ENCODE data around the gene KIAA1217. TPM values are rescaled to one million over a fixed set of nuclear protein-coding genes. Genes with fewer than 3 reads are reported as not detected.
A peak's percentile ranks its signal among the peaks of the same experiment; 100 is the strongest.

The KIAA1217 gene
- total RNA-seq, 1 donor from 2014 or later = 18.9 TPM

GRCh38 chr10:24502801-24503460 lies 294.0 kb downstream of the KIAA1217 start:
- Histone ChIP-seq H3K27me3 (ENCODE audit: control insufficient read depth, insufficient read depth, low read length) (no peaks in the 10 kb centered on the region), H3K4me3 (ENCODE audit: low read depth, low read length) (no peak overlapping the region), H3K36me3 (ENCODE audit: control insufficient read depth, insufficient read depth, low read length) (no peaks in the 10 kb centered on the region)
- no peak for DNase-seq (ENCODE audit: low read depth)
- no peak for TF ChIP-seq CTCF (IDR thresholded peaks at IDR 0.05; ENCODE audit: insufficient read depth, low read length, poor library complexity, severe bottlenecking)

- TF ChIP-seq CTCF (IDR thresholded peaks at IDR 0.05; ENCODE audit: insufficient read depth, low read length, poor library complexity, severe bottlenecking) = peak; percentile 63
- no peaks in the 10 kb centered on the region for H3K36me3 ChIP-seq (ENCODE audit: control insufficient read depth, insufficient read depth, low read length)
- H3K4me3 ChIP-seq (ENCODE audit: low read depth, low read length) = no peak overlapping the region
- no peaks in the 10 kb centered on the region for H3K27me3 ChIP-seq (ENCODE audit: control insufficient read depth, insufficient read depth, low read length)
- DNase-seq (ENCODE audit: low read depth) = no peak
Observed at GRCh38 chr10:24503461-24504320, 294.8 kb downstream of the KIAA1217 start.

GRCh38 chr10:24505759-24506158 lies 296.8 kb downstream of the KIAA1217 start:
- DNase-seq (ENCODE audit: low read depth) = no peak
- no peak for TF ChIP-seq CTCF (IDR thresholded peaks at IDR 0.05; ENCODE audit: insufficient read depth, low read length, poor library complexity, severe bottlenecking)
- Histone ChIP-seq H3K4me3 (ENCODE audit: low read depth, low read length) (no peak overlapping the region), H3K27me3 (ENCODE audit: control insufficient read depth, insufficient read depth, low read length) (no peaks in the 10 kb centered on the region), H3K36me3 (ENCODE audit: control insufficient read depth, insufficient read depth, low read length) (no peaks in the 10 kb centered on the region)

GRCh38 chr10:24513155-24513554 lies 304.2 kb downstream of the KIAA1217 start:
- no peak overlapping the region for H3K4me3 ChIP-seq (ENCODE audit: low read depth, low read length)
- H3K36me3 ChIP-seq (ENCODE audit: control insufficient read depth, insufficient read depth, low read length) = peaks cover 4% of the 10 kb centered on the region
- no peak for DNase-seq (ENCODE audit: low read depth)
- no peak for TF ChIP-seq CTCF (IDR thresholded peaks at IDR 0.05; ENCODE audit: insufficient read depth, low read length, poor library complexity, severe bottlenecking)
- H3K27me3 ChIP-seq (ENCODE audit: control insufficient read depth, insufficient read depth, low read length) = no peaks in the 10 kb centered on the region

GRCh38 chr10:24515481-24515880 lies 306.5 kb downstream of the KIAA1217 start:
- H3K4me3 ChIP-seq (ENCODE audit: low read depth, low read length) = no peak overlapping the region
- no peaks in the 10 kb centered on the region for H3K27me3 ChIP-seq (ENCODE audit: control insufficient read depth, insufficient read depth, low read length)
- no peak for DNase-seq (ENCODE audit: low read depth)
- no peak for TF ChIP-seq CTCF (IDR thresholded peaks at IDR 0.05; ENCODE audit: insufficient read depth, low read length, poor library complexity, severe bottlenecking)
- H3K36me3 ChIP-seq (ENCODE audit: control insufficient read depth, insufficient read depth, low read length) = peaks cover 4% of the 10 kb centered on the region
